PC-3 (cell line): ENCODE measurements around the gene FNDC5.

ENCODE experiments used
- EZH2 ChIP-seq: fragments of 300-600 bp; sonication (generic); IDR thresholded peaks from one replicate; pipeline ENCODE4 v1.6.1; 2017; ENCODE audit warnings: antibody characterized with exemption, mild to moderate bottlenecking, low read length; ENCODE audit not compliant: unreplicated experiment
- EZH2phosphoT487 ChIP-seq: fragments of 300-600 bp; sonication (generic); IDR thresholded peaks from 2 replicates; pipeline ENCODE4 v1.6.1; 2018; ENCODE audit warnings: mild to moderate bottlenecking, antibody characterized with exemption, low read length, borderline replicate concordance
- TF ChIP-seq, protein P1 (sequence below): fragments of 300-600 bp; sonication (generic); conservative IDR thresholded peaks from 2 replicates; pipeline ENCODE4 v1.5.1; 2017; ENCODE audit warnings: antibody characterized with exemption, low read depth, mild to moderate bottlenecking, low read length

DNA sequence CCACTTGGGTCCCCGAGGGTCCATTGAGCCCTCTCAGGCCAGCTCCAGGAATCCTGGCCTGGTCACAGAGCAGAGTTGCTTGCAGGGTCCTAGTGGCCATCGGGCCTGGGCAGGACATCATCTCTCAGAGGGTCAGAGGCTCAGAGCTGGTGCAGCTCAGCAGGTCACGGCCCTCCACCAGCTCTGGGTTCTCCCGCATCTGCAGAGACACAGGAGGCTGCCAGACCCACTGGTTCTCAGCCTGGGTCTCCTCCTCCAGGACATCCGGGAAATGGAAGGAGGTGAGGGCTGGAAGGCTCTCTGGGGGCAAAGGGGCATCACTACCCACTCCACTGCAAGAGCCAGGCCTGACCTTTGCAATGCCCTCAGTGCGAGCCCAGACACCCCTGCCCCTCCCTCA, 24.0 kb upstream of the FNDC5 start:
- TF ChIP-seq, protein P1, sequence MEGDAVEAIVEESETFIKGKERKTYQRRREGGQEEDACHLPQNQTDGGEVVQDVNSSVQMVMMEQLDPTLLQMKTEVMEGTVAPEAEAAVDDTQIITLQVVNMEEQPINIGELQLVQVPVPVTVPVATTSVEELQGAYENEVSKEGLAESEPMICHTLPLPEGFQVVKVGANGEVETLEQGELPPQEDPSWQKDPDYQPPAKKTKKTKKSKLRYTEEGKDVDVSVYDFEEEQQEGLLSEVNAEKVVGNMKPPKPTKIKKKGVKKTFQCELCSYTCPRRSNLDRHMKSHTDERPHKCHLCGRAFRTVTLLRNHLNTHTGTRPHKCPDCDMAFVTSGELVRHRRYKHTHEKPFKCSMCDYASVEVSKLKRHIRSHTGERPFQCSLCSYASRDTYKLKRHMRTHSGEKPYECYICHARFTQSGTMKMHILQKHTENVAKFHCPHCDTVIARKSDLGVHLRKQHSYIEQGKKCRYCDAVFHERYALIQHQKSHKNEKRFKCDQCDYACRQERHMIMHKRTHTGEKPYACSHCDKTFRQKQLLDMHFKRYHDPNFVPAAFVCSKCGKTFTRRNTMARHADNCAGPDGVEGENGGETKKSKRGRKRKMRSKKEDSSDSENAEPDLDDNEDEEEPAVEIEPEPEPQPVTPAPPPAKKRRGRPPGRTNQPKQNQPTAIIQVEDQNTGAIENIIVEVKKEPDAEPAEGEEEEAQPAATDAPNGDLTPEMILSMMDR, result no peak
- TF ChIP-seq EZH2, result no peak
- no peak for TF ChIP-seq EZH2phosphoT487
